BE2C (cell line): ENCODE data around the gene ABCA12.

Experiments used
- DNase-seq: peaks from one replicate; pipeline ENCODE4 v3.0.0-alpha.2; 2020
- H3K27me3 ChIP-seq: fragments of 250-450 bp; sonication (Bioruptor Pico); 2 replicates; pipeline ENCODE4 v1.5.1; 2020; ENCODE audit warnings: mild to moderate bottlenecking
- H3K36me3 ChIP-seq: fragments of 250-450 bp; sonication (Bioruptor Pico); 2 replicates; pipeline ENCODE4 v1.5.1; 2020; ENCODE audit warnings: mild to moderate bottlenecking
- H3K4me1 ChIP-seq: fragments of 250-450 bp; sonication (Bioruptor Pico); 2 replicates; pipeline ENCODE4 v1.5.1; 2020
- H3K4me3 ChIP-seq: 2 replicates; pipeline ENCODE4 v1.5.1; 2011; ENCODE audit warnings: low read depth, low read length
- H3K9me3 ChIP-seq: fragments of 250-450 bp; sonication (Bioruptor Pico); 2 replicates; pipeline ENCODE4 v1.5.1; 2020
- CTCF ChIP-seq: IDR thresholded peaks from 2 replicates; pipeline ENCODE4 v1.5.1; 2012; ENCODE audit warnings: mild to moderate bottlenecking, low read depth, low read length

Gene ABCA12

GRCh38 chr2:215027779-215028178, 110.6 kb downstream of the ABCA12 start:
- Histone ChIP-seq H3K27me3 (no peaks in the 10 kb centered on the region), H3K9me3 (no peaks in the 10 kb centered on the region), H3K4me3 (no peak overlapping the region), H3K4me1 (peaks cover 19% of the 10 kb centered on the region), H3K36me3 (no peaks in the 10 kb centered on the region)
- DNase-seq = no peak
- TF ChIP-seq CTCF = no peak

- Histone ChIP-seq H3K4me1 (no peaks in the 10 kb centered on the region), H3K9me3 (no peaks in the 10 kb centered on the region), H3K36me3 (no peaks in the 10 kb centered on the region), H3K27me3 (no peaks in the 10 kb centered on the region), H3K4me3 (no peak overlapping the region)
- TF ChIP-seq CTCF = no peak
- DNase-seq = no peak
These were observed 115.5 kb downstream of the ABCA12 start for GRCh38 chr2:215022910-215023309.

GRCh38 chr2:215022418-215022817, 116.0 kb downstream of the ABCA12 start:
- no peak for TF ChIP-seq CTCF
- DNase-seq = no peak
- Histone ChIP-seq H3K4me3 (no peak overlapping the region), H3K36me3 (no peaks in the 10 kb centered on the region), H3K27me3 (no peaks in the 10 kb centered on the region), H3K4me1 (no peaks in the 10 kb centered on the region), H3K9me3 (no peaks in the 10 kb centered on the region)

- H3K9me3 ChIP-seq = no peaks in the 10 kb centered on the region
- no peak overlapping the region for H3K4me3 ChIP-seq
- H3K4me1 ChIP-seq = no peaks in the 10 kb centered on the region
- H3K27me3 ChIP-seq = no peaks in the 10 kb centered on the region
- no peak for TF ChIP-seq CTCF
- no peak for DNase-seq
- H3K36me3 ChIP-seq = no peaks in the 10 kb centered on the region
These were observed 118.1 kb downstream of the ABCA12 start for GRCh38 chr2:215020283-215020682.

GRCh38 chr2:215019521-215020145, 118.8 kb downstream of the ABCA12 start:
- Histone ChIP-seq H3K36me3 (no peaks in the 10 kb centered on the region), H3K27me3 (no peaks in the 10 kb centered on the region), H3K9me3 (no peaks in the 10 kb centered on the region), H3K4me3 (no peak overlapping the region), H3K4me1 (no peaks in the 10 kb centered on the region)
- no peak for DNase-seq
- TF ChIP-seq CTCF = no peak

GRCh38 chr2:215019085-215019484, 119.3 kb downstream of the ABCA12 start:
- DNase-seq = no peak
- no peaks in the 10 kb centered on the region for H3K4me1 ChIP-seq
- H3K27me3 ChIP-seq = no peaks in the 10 kb centered on the region
- no peaks in the 10 kb centered on the region for H3K36me3 ChIP-seq
- H3K4me3 ChIP-seq = no peak overlapping the region
- TF ChIP-seq CTCF = no peak
- no peaks in the 10 kb centered on the region for H3K9me3 ChIP-seq
